Astrocyte (in vitro differentiated cells and primary cell): Measurements from ENCODE around the gene OPCML. TPM values are rescaled to one million over a fixed set of nuclear protein-coding genes. Genes with fewer than 3 reads are reported as not detected.

ENCODE experiments used
- DNase-seq: peaks from one replicate; pipeline ENCODE4 v3.0.0-alpha.2; 2010; ENCODE audit warnings: low read depth
- FAIRE-seq: peaks from 2 replicates; lab custom pipeline; 2011; peaks lifted over from hg19 to GRCh38; lab: Jason Lieb, UNC
- H2AFZ ChIP-seq: 2 replicates; pipeline ENCODE4 v1.6.0; 2012; ENCODE audit warnings: low read depth, low read length, inconsistent platforms
- H3K27ac ChIP-seq: 2 replicates; pipeline ENCODE4 v1.5.1; 2011; ENCODE audit warnings: low read depth, low read length, inconsistent platforms
- H3K27me3 ChIP-seq: 2 replicates; pipeline ENCODE4 v1.6.0; 2011; ENCODE audit warnings: low read length, inconsistent platforms; ENCODE audit not compliant: insufficient read depth
- H3K36me3 ChIP-seq: 2 replicates; pipeline ENCODE4 v1.5.1; 2011; ENCODE audit warnings: low read length, inconsistent platforms; ENCODE audit not compliant: insufficient read depth
- H3K4me1 ChIP-seq: 2 replicates; pipeline ENCODE4 v1.5.1; 2011; ENCODE audit warnings: low read length, inconsistent platforms; ENCODE audit not compliant: insufficient read depth
- H3K4me2 ChIP-seq: 2 replicates; pipeline ENCODE4 v1.6.0; 2012; ENCODE audit warnings: low read length, inconsistent platforms
- H3K4me3 ChIP-seq: 2 replicates; pipeline ENCODE4 v1.5.1; 2011; ENCODE audit warnings: low read depth, mild to moderate bottlenecking, low read length, inconsistent platforms; ENCODE audit not compliant: insufficient read depth
- H3K79me2 ChIP-seq: 2 replicates; pipeline ENCODE4 v1.6.0; 2012; ENCODE audit warnings: mild to moderate bottlenecking, low read length, inconsistent platforms; ENCODE audit not compliant: insufficient read depth
- H3K9ac ChIP-seq: 2 replicates; pipeline ENCODE4 v1.6.0; 2012; ENCODE audit warnings: mild to moderate bottlenecking, low read length, inconsistent platforms
- H3K9me3 ChIP-seq: 2 replicates; pipeline ENCODE4 v1.5.1; 2012; ENCODE audit warnings: low read depth, mild to moderate bottlenecking, low read length, inconsistent platforms; ENCODE audit not compliant: insufficient read depth
- H4K20me1 ChIP-seq: 2 replicates; pipeline ENCODE4 v1.6.0; 2012; ENCODE audit warnings: low read length, inconsistent platforms; ENCODE audit not compliant: insufficient read depth
- H3K27ac Mint-ChIP-seq: one replicate; pipeline ENCODE4 v1.8.0; 2021; ENCODE audit warnings: mild to moderate bottlenecking, mixed read lengths; ENCODE audit not compliant: unreplicated experiment
- H3K27me3 Mint-ChIP-seq: one replicate; pipeline ENCODE4 v1.8.0; 2021; ENCODE audit warnings: low read depth, mixed read lengths; ENCODE audit not compliant: unreplicated experiment
- H3K36me3 Mint-ChIP-seq: one replicate; pipeline ENCODE4 v1.8.0; 2021; ENCODE audit warnings: low read depth, mixed read lengths; ENCODE audit not compliant: unreplicated experiment
- H3K4me1 Mint-ChIP-seq: one replicate; pipeline ENCODE4 v1.8.0; 2021; ENCODE audit warnings: low read depth, mixed read lengths; ENCODE audit not compliant: unreplicated experiment
- H3K4me3 Mint-ChIP-seq: one replicate; pipeline ENCODE4 v1.8.0; 2021; ENCODE audit warnings: mild to moderate bottlenecking, moderate library complexity, mixed read lengths; ENCODE audit not compliant: unreplicated experiment
- H3K9me3 Mint-ChIP-seq: one replicate; pipeline ENCODE4 v1.8.0; 2021; ENCODE audit warnings: mild to moderate bottlenecking, mixed read lengths; ENCODE audit not compliant: unreplicated experiment
- CTCF ChIP-seq: IDR thresholded peaks from 2 replicates; pipeline ENCODE4 v1.5.1; 2011; ENCODE audit warnings: low read depth, mild to moderate bottlenecking, inconsistent platforms, low read length, moderate library complexity; ENCODE audit not compliant: insufficient read depth
- EZH2 ChIP-seq: IDR thresholded peaks from 2 replicates; pipeline ENCODE4 v1.6.1; 2012; ENCODE audit warnings: mild to moderate bottlenecking, low read length, inconsistent platforms; ENCODE audit not compliant: insufficient read depth
- total RNA-seq: library from RNA; stranded (reverse); gene quantifications from 2 replicates; pipeline ENCODE4 v1.2.1, GENCODE V29; 2021

The OPCML gene
- total RNA-seq, 1 donor from 2014 or later: 7.9 TPM

GRCh38 chr11:132751516-132752250 is 780.6 kb downstream of the OPCML start:
- H3K27ac Mint-ChIP-seq: no peak overlapping the region
- H3K27me3 Mint-ChIP-seq: no peaks in the 10 kb centered on the region
- H3K36me3 Mint-ChIP-seq: no peaks in the 10 kb centered on the region
- H3K79me2 ChIP-seq: no peaks in the 10 kb centered on the region
- no peaks in the 10 kb centered on the region for H3K4me1 ChIP-seq
- H3K4me2 ChIP-seq: no peak overlapping the region
- peaks cover 6% of the 10 kb centered on the region for H3K9me3 Mint-ChIP-seq
- no peaks in the 10 kb centered on the region for H3K27me3 ChIP-seq
- DNase-seq: no peak
- no peak overlapping the region for H3K27ac ChIP-seq
- H3K36me3 ChIP-seq: no peaks in the 10 kb centered on the region
- no peak overlapping the region for H3K9ac ChIP-seq
- H4K20me1 ChIP-seq: no peaks in the 10 kb centered on the region
- no peaks in the 10 kb centered on the region for H3K9me3 ChIP-seq
- FAIRE-seq: peak; percentile 32
- no peak overlapping the region for H2AFZ ChIP-seq
- TF ChIP-seq CTCF: no peak
- no peak for TF ChIP-seq EZH2
- H3K4me3 ChIP-seq: no peak overlapping the region
- no peaks in the 10 kb centered on the region for H3K4me1 Mint-ChIP-seq
- no peak overlapping the region for H3K4me3 Mint-ChIP-seq

GRCh38 chr11:132746305-132746704 is 786.0 kb downstream of the OPCML start:
- H3K9me3 Mint-ChIP-seq: no peaks in the 10 kb centered on the region
- no peak overlapping the region for H3K4me2 ChIP-seq
- H3K4me1 Mint-ChIP-seq: peaks cover 25% of the 10 kb centered on the region
- no peak overlapping the region for H3K27ac Mint-ChIP-seq
- no peaks in the 10 kb centered on the region for H3K27me3 ChIP-seq
- no peak overlapping the region for H2AFZ ChIP-seq
- no peak overlapping the region for H3K4me3 ChIP-seq
- no peak overlapping the region for H3K9ac ChIP-seq
- no peaks in the 10 kb centered on the region for H3K27me3 Mint-ChIP-seq
- H3K36me3 ChIP-seq: no peaks in the 10 kb centered on the region
- DNase-seq (no peak), FAIRE-seq (no peak)
- no peak overlapping the region for H3K27ac ChIP-seq
- no peak overlapping the region for H3K4me3 Mint-ChIP-seq
- peaks cover 14% of the 10 kb centered on the region for H3K4me1 ChIP-seq
- no peaks in the 10 kb centered on the region for H3K36me3 Mint-ChIP-seq
- no peaks in the 10 kb centered on the region for H3K79me2 ChIP-seq
- TF ChIP-seq CTCF: no peak
- TF ChIP-seq EZH2: no peak
- H4K20me1 ChIP-seq: no peaks in the 10 kb centered on the region
- no peaks in the 10 kb centered on the region for H3K9me3 ChIP-seq

GRCh38 chr11:132745306-132745705 is 787.0 kb downstream of the OPCML start:
- Mint-ChIP-seq H3K9me3 (no peaks in the 10 kb centered on the region), H3K27ac (peak overlapping the region; percentile 37), H3K27me3 (no peaks in the 10 kb centered on the region), H3K4me1 (peaks cover 28% of the 10 kb centered on the region), H3K4me3 (no peak overlapping the region), H3K36me3 (no peaks in the 10 kb centered on the region)
- Histone ChIP-seq H3K9ac (peak overlapping the region; percentile 35), H3K4me2 (peak overlapping the region; percentile 64), H3K9me3 (no peaks in the 10 kb centered on the region), H3K27ac (peak overlapping the region; percentile 71), H3K27me3 (no peaks in the 10 kb centered on the region), H2AFZ (peak overlapping the region; percentile 61), H3K36me3 (no peaks in the 10 kb centered on the region), H3K79me2 (no peaks in the 10 kb centered on the region), H3K4me1 (peaks cover 14% of the 10 kb centered on the region), H4K20me1 (no peaks in the 10 kb centered on the region), H3K4me3 (no peak overlapping the region)
- TF ChIP-seq CTCF (no peak), EZH2 (no peak)
- DNase-seq: no peak
- peak; percentile 13 for FAIRE-seq
